Activated naive CD4-positive, alpha-beta T cell treated with anti-CD3 and anti-CD28 coated beads for 36 hours (primary cell): ENCODE measurements around the gene SMPD3. TPM values are rescaled to one million over a fixed set of nuclear protein-coding genes. Genes with fewer than 3 reads are reported as not detected.

Source experiments
- CTCF ChIA-PET: fragments of 350-600 bp; sonication (Branson Sonifier 250); formaldehyde crosslinking; loops from one replicate; lab custom pipeline; 2021; ENCODE audit warnings: antibody characterized with exemption; lab: Charles Lee
- DNase-seq: peaks from one replicate; pipeline ENCODE4 v3.0.0-alpha.2; 2020
- H3K27ac Mint-ChIP-seq: one replicate; pipeline ENCODE4 v1.8.0; 2021; ENCODE audit warnings: mild to moderate bottlenecking, mixed read lengths
- H3K27me3 Mint-ChIP-seq: one replicate; pipeline ENCODE4 v1.8.0; 2021; ENCODE audit warnings: low read depth, mixed read lengths
- H3K36me3 Mint-ChIP-seq: one replicate; pipeline ENCODE4 v1.8.0; 2021; ENCODE audit warnings: low read depth, mixed read lengths
- H3K4me1 Mint-ChIP-seq: one replicate; pipeline ENCODE4 v1.8.0; 2021; ENCODE audit warnings: low read depth, mixed read lengths
- H3K4me3 Mint-ChIP-seq: one replicate; pipeline ENCODE4 v1.8.0; 2021; ENCODE audit warnings: mild to moderate bottlenecking, moderate library complexity, mixed read lengths
- H3K9me3 Mint-ChIP-seq: one replicate; pipeline ENCODE4 v1.8.0; 2021; ENCODE audit warnings: mixed read lengths
- intact Hi-C: fragments of 100-400 bp; cut with micrococcal nuclease; formaldehyde crosslinking; loops from one replicate; pipeline ENCODE4 v1.15.1; 2023
- total RNA-seq, 2 experiments: library from RNA; stranded (reverse); gene quantifications; one replicate each; pipeline ENCODE4 v1.2.3, GENCODE V29; 2021

Gene SMPD3
- total RNA-seq, 2 experiments from 2014 or later, result 0.40 to 0.67 TPM

- peaks cover 39% of the 10 kb centered on the region for H3K4me1 Mint-ChIP-seq
Measured at GRCh38 chr16:68414581-68414980, 33.7 kb downstream of the SMPD3 start.

DNA sequence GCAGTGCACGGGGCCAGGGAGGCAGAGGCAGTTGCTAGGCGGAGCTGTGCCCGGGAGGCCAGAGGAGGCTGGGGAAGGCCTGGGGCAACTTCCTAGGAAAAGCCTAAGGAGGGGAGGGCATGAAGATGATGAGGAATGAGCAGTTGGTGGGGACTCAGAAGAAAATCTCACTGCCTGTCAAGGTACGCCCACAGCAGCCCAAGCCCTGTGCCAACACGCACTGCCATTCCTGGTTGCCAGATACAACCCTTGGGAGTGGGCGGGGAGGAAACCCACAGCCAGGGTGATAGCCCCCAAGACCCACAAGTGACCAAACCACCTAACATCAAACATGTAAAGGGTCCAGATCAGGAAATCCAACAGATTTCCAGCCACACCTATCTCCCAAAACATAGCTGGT lies 36.2 kb downstream of the SMPD3 start:
- no peaks in the 10 kb centered on the region for H3K9me3 Mint-ChIP-seq
- H3K27me3 Mint-ChIP-seq, result no peaks in the 10 kb centered on the region
- intact Hi-C loops, result no loop called here
- H3K36me3 Mint-ChIP-seq, result no peaks in the 10 kb centered on the region
- CTCF ChIA-PET, result interaction anchor here (1.1 to 1.9 kb wide), 3 partner anchors 32 to 150 kb away, joined by 3 to 4 read pairs (median 4); no protein-coding TSS in a partner anchor
- DNase-seq, result no peak
- no peak overlapping the region for H3K27ac Mint-ChIP-seq
- peaks cover 15% of the 10 kb centered on the region for H3K4me1 Mint-ChIP-seq
- H3K4me3 Mint-ChIP-seq, result no peak overlapping the region

More at GRCh38 chr16:68414581-68414980, 33.7 kb downstream of the SMPD3 start:
- Mint-ChIP-seq H3K36me3 (no peaks in the 10 kb centered on the region), H3K27me3 (no peaks in the 10 kb centered on the region), H3K27ac (no peak overlapping the region), H3K9me3 (no peaks in the 10 kb centered on the region), H3K4me3 (no peak overlapping the region)
- intact Hi-C loops, result no loop called here
- DNase-seq, result no peak
- CTCF ChIA-PET, result interaction anchor here (1.3 kb wide), 1 partner anchor 173 kb away, joined by 3 read pairs; no protein-coding TSS in a partner anchor

GRCh38 chr16:68411086-68411485 lies 37.2 kb downstream of the SMPD3 start:
- DNase-seq, result no peak
- intact Hi-C loops, result no loop called here
- H3K4me1 Mint-ChIP-seq, result peaks cover 5% of the 10 kb centered on the region
- no peaks in the 10 kb centered on the region for H3K27me3 Mint-ChIP-seq
- H3K27ac Mint-ChIP-seq, result no peak overlapping the region
- no peak overlapping the region for H3K4me3 Mint-ChIP-seq
- CTCF ChIA-PET, result interaction anchor here (0.6 to 1.7 kb wide), 3 partner anchors 38 to 149 kb away, joined by 3 to 4 read pairs (median 3); no protein-coding TSS in a partner anchor
- no peaks in the 10 kb centered on the region for H3K9me3 Mint-ChIP-seq
- H3K36me3 Mint-ChIP-seq, result no peaks in the 10 kb centered on the region

DNA sequence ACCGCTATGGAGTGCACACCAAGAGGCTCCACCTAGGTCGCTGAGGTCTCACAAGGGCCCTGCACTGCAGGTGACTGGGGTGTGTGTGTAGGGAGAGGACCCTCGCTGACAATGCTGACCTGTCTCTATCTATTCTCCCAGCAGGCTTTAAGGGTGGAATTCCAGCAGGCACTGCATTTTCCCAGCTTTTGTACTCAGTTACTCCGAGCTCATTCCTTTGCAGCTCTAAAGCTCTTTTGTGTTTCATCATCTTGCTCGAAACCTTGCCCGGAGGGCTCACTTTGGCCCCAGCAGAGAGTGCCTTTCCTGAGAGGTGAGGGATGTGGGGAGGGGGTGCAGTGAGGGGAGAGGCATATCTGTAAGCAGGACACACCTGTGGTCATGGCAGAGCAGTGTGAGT lies 39.3 kb downstream of the SMPD3 start:
- no peaks in the 10 kb centered on the region for H3K27me3 Mint-ChIP-seq

GRCh38 chr16:68408428-68408827 lies 39.9 kb downstream of the SMPD3 start:
- Mint-ChIP-seq H3K27me3 (no peaks in the 10 kb centered on the region), H3K4me1 (no peaks in the 10 kb centered on the region), H3K4me3 (no peak overlapping the region), H3K36me3 (no peaks in the 10 kb centered on the region), H3K27ac (no peak overlapping the region), H3K9me3 (no peaks in the 10 kb centered on the region)
- DNase-seq, result no peak
- intact Hi-C loops, result no loop called here
- CTCF ChIA-PET, result interaction anchor here (1.0 to 3.8 kb wide), 3 partner anchors 9 to 76 kb away, joined by 3 to 16 read pairs (median 7); no protein-coding TSS in a partner anchor

More for the DNA sequence above, 39.3 kb downstream of the SMPD3 start:
- CTCF ChIA-PET, result interaction anchor here (1.0 to 3.8 kb wide), 4 partner anchors 9 to 112 kb away, joined by 3 to 16 read pairs (median 6); no protein-coding TSS in a partner anchor
- DNase-seq, result no peak
- no peaks in the 10 kb centered on the region for H3K36me3 Mint-ChIP-seq
- intact Hi-C loops, result no loop called here
- H3K4me3 Mint-ChIP-seq, result no peak overlapping the region
- no peaks in the 10 kb centered on the region for H3K4me1 Mint-ChIP-seq
- no peak overlapping the region for H3K27ac Mint-ChIP-seq
- H3K9me3 Mint-ChIP-seq, result no peaks in the 10 kb centered on the region

GRCh38 chr16:68406458-68407152 lies 41.7 kb downstream of the SMPD3 start:
- no peak for DNase-seq
- CTCF ChIA-PET, result interaction anchor here (1.2 to 3.8 kb wide), 2 partner anchors 11 to 12 kb away, joined by 3 to 16 read pairs; no protein-coding TSS in a partner anchor
- Mint-ChIP-seq H3K27ac (no peak overlapping the region), H3K4me3 (no peak overlapping the region), H3K27me3 (no peaks in the 10 kb centered on the region), H3K36me3 (no peaks in the 10 kb centered on the region), H3K4me1 (peaks cover under 1% of the 10 kb centered on the region), H3K9me3 (no peaks in the 10 kb centered on the region)
- intact Hi-C loops, result no loop called here

GRCh38 chr16:68404736-68405345 lies 43.5 kb downstream of the SMPD3 start:
- no peak for DNase-seq
- no peaks in the 10 kb centered on the region for H3K27me3 Mint-ChIP-seq
- CTCF ChIA-PET, result interaction anchor here (1.3 kb wide), 1 partner anchor 116 kb away, joined by 5 read pairs; no protein-coding TSS in a partner anchor
- peaks cover 12% of the 10 kb centered on the region for H3K4me1 Mint-ChIP-seq
- H3K27ac Mint-ChIP-seq, result no peak overlapping the region
- H3K9me3 Mint-ChIP-seq, result no peaks in the 10 kb centered on the region
- no peaks in the 10 kb centered on the region for H3K36me3 Mint-ChIP-seq
- H3K4me3 Mint-ChIP-seq, result no peak overlapping the region
- intact Hi-C loops, result loop anchor here (5.0 kb wide), 1 partner anchor 38 kb away; no protein-coding TSS in a partner anchor

- peaks cover 14% of the 10 kb centered on the region for H3K4me1 Mint-ChIP-seq
- H3K27ac Mint-ChIP-seq, result no peak overlapping the region
- no peaks in the 10 kb centered on the region for H3K36me3 Mint-ChIP-seq
- CTCF ChIA-PET, result interaction anchor here (1.3 kb wide), 1 partner anchor 117 kb away, joined by 5 read pairs; no protein-coding TSS in a partner anchor
- intact Hi-C loops, result loop anchor here (5.0 kb wide), 1 partner anchor 36 kb away; no protein-coding TSS in a partner anchor
- no peak for DNase-seq
- H3K9me3 Mint-ChIP-seq, result no peaks in the 10 kb centered on the region
- no peak overlapping the region for H3K4me3 Mint-ChIP-seq
- H3K27me3 Mint-ChIP-seq, result no peaks in the 10 kb centered on the region
Measured at GRCh38 chr16:68403704-68404103, 44.6 kb downstream of the SMPD3 start.

DNA sequence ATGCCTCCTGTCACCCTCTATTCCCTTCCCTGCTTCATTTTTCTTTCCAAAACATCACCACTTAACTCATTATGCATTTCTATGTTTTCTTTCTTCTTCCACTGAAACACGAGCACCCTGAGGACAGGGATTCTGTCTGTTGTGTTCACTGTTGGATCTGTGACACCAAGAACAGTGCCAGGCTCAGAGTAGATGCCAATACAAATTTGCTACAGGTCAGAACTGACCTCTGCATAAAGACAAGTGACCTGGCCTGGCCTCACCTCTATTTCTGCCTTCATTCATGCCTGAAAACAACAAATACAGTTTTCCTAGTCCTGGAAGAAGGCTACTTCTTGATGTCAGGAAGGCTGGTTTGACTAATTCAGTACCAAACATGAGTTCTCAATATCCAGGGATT lies 45.1 kb downstream of the SMPD3 start:
- H3K4me3 Mint-ChIP-seq, result no peak overlapping the region
- H3K36me3 Mint-ChIP-seq, result no peaks in the 10 kb centered on the region
- no peak for DNase-seq
- CTCF ChIA-PET, result no interaction called here
- no peaks in the 10 kb centered on the region for H3K9me3 Mint-ChIP-seq
- intact Hi-C loops, result loop anchor here (5.0 kb wide), 1 partner anchor 36 kb away; no protein-coding TSS in a partner anchor
- H3K27me3 Mint-ChIP-seq, result no peaks in the 10 kb centered on the region
- no peak overlapping the region for H3K27ac Mint-ChIP-seq
- H3K4me1 Mint-ChIP-seq, result peaks cover 14% of the 10 kb centered on the region

DNA sequence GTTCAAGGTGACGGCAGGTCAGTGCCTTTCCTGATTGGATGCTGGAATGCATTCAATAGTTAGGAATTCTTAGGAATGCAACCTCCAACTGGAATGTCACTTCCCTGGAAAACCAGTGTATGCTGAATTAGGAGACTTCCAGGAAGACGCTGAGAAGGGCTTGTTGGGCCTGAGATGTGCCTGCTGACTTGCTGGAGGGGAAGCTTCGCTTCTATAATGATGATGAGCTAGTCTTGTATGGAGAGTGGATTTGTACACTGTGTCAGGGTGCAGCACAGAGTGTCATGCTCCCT lies 45.6 kb downstream of the SMPD3 start:
- no peaks in the 10 kb centered on the region for H3K27me3 Mint-ChIP-seq
- CTCF ChIA-PET, result no interaction called here
- intact Hi-C loops, result loop anchor here (5.0 kb wide), 1 partner anchor 35 kb away; no protein-coding TSS in a partner anchor

DNA sequence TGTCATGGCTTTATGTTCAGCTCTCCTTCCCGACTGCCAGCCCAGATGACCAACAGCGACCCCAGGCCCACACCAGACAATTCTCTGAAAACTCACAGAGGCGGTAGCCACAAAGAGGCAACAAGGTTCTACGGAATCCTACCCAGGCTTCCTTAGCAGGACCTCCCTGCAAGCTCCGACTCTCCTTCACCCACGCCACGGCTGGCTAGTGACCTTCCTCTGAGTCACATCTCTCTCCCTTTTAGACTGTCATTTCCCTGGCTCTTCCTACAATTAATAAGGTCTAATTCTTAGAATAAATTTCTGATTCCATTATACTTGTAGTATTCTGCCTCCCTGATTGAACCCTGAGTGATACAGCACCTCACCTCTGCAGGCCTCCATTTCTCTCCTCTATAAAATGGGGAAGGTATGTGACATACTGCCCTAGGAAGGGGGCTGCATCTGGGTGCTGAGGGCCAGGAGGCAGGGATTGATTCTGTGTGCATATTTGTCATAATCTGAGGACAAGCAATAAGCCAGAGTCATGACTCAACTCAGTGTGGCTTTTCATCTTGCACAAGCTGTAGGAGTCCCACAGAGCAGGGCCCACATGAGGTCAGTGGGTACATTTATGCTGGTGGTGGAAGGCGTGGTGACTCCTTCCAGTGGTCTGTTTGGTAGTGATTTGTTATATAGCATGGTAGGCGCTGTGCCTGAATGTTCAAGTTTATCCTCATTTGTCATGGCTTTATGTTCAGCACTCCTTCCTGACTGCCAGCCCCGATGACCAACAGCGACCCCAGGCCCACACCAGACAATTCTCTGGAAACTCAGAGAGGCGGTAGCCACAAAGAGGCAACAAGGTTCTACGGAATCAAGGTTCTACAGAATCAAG lies 46.2 kb downstream of the SMPD3 start:
- no peaks in the 10 kb centered on the region for H3K36me3 Mint-ChIP-seq
- H3K27ac Mint-ChIP-seq, result no peak overlapping the region
- CTCF ChIA-PET, result interaction anchor here (1.2 kb wide), 1 partner anchor 15 kb away, joined by 4 read pairs; no protein-coding TSS in a partner anchor
- intact Hi-C loops, result loop anchor here (5.0 kb wide), 1 partner anchor 35 kb away; no protein-coding TSS in a partner anchor
- DNase-seq, result no peak
- no peaks in the 10 kb centered on the region for H3K9me3 Mint-ChIP-seq
- no peak overlapping the region for H3K4me3 Mint-ChIP-seq
- peaks cover 14% of the 10 kb centered on the region for H3K4me1 Mint-ChIP-seq
- no peaks in the 10 kb centered on the region for H3K27me3 Mint-ChIP-seq

More for the DNA sequence above, 45.6 kb downstream of the SMPD3 start:
- H3K27ac Mint-ChIP-seq, result no peak overlapping the region
- no peaks in the 10 kb centered on the region for H3K9me3 Mint-ChIP-seq
- peaks cover 14% of the 10 kb centered on the region for H3K4me1 Mint-ChIP-seq
- DNase-seq, result no peak
- no peak overlapping the region for H3K4me3 Mint-ChIP-seq
- no peaks in the 10 kb centered on the region for H3K36me3 Mint-ChIP-seq
